Neural crest cell (in vitro differentiated cells): ENCODE results near the gene YKT6. TPM values are rescaled to one million over a fixed set of nuclear protein-coding genes. Genes with fewer than 3 reads are reported as not detected.

Source experiments
- DNase-seq: peaks from one replicate; pipeline ENCODE4 v3.0.0; 2021; ENCODE audit warnings: low read depth, mixed read lengths, low spot score
- H3K27ac Mint-ChIP-seq: one replicate; pipeline ENCODE4 v1.8.0; 2021; ENCODE audit warnings: mild to moderate bottlenecking, mixed read lengths; ENCODE audit not compliant: unreplicated experiment
- H3K27me3 Mint-ChIP-seq: 2 replicates; pipeline ENCODE4 v1.8.0; 2021; ENCODE audit warnings: low read depth, mild to moderate bottlenecking, mixed read lengths
- H3K36me3 Mint-ChIP-seq: 2 replicates; pipeline ENCODE4 v1.8.0; 2021; ENCODE audit warnings: low read depth, mild to moderate bottlenecking, mixed read lengths
- H3K4me1 Mint-ChIP-seq: 2 replicates; pipeline ENCODE4 v1.8.0; 2021; ENCODE audit warnings: mixed read lengths
- H3K4me3 Mint-ChIP-seq: one replicate; pipeline ENCODE4 v1.8.0; 2021; ENCODE audit warnings: mild to moderate bottlenecking, mixed read lengths
- H3K9me3 Mint-ChIP-seq: 2 replicates; pipeline ENCODE4 v1.8.0; 2021; ENCODE audit warnings: mixed read lengths
- CTCF ChIP-seq: fragments of 200-600 bp; sonication (generic); conservative IDR thresholded peaks from 2 replicates; pipeline ENCODE4 v1.5.0; 2021; ENCODE audit warnings: antibody characterized with exemption, mild to moderate bottlenecking
- total RNA-seq: library from RNA; stranded (reverse); gene quantifications from 2 replicates; pipeline ENCODE4 v1.2.1, GENCODE V29; 2021

Gene YKT6
- total RNA-seq, 1 donor from 2014 or later = 97.4 TPM

- Mint-ChIP-seq H3K9me3 (no peaks in the 10 kb centered on the region), H3K27ac (no peak overlapping the region), H3K4me3 (no peak overlapping the region), H3K27me3 (peaks cover 6% of the 10 kb centered on the region), H3K4me1 (peaks cover 30% of the 10 kb centered on the region), H3K36me3 (no peaks in the 10 kb centered on the region)
- no peak for DNase-seq
- no peak for TF ChIP-seq CTCF
Observed at GRCh38 chr7:44219371-44220045, 18.7 kb downstream of the YKT6 start.

- Mint-ChIP-seq H3K27me3 (peaks cover 6% of the 10 kb centered on the region), H3K36me3 (no peaks in the 10 kb centered on the region), H3K4me3 (no peak overlapping the region), H3K27ac (no peak overlapping the region), H3K9me3 (no peaks in the 10 kb centered on the region), H3K4me1 (peaks cover 29% of the 10 kb centered on the region)
- no peak for TF ChIP-seq CTCF
- DNase-seq = no peak
Observed at GRCh38 chr7:44220046-44220357, 19.2 kb downstream of the YKT6 start.

- no peaks in the 10 kb centered on the region for H3K36me3 Mint-ChIP-seq
- H3K4me1 Mint-ChIP-seq = peaks cover 29% of the 10 kb centered on the region
- H3K27ac Mint-ChIP-seq = no peak overlapping the region
- H3K9me3 Mint-ChIP-seq = no peaks in the 10 kb centered on the region
- H3K4me3 Mint-ChIP-seq = no peak overlapping the region
- TF ChIP-seq CTCF = no peak
- no peak for DNase-seq
- H3K27me3 Mint-ChIP-seq = peaks cover 6% of the 10 kb centered on the region
Observed at GRCh38 chr7:44220358-44221112, 19.8 kb downstream of the YKT6 start.

- no peak for TF ChIP-seq CTCF
- Mint-ChIP-seq H3K9me3 (no peaks in the 10 kb centered on the region), H3K27ac (no peak overlapping the region), H3K4me3 (no peak overlapping the region), H3K36me3 (no peaks in the 10 kb centered on the region), H3K4me1 (peaks cover 28% of the 10 kb centered on the region), H3K27me3 (peaks cover 6% of the 10 kb centered on the region)
- peak; percentile 28 for DNase-seq
Observed at GRCh38 chr7:44221231-44221791, 20.5 kb downstream of the YKT6 start.

GRCh38 chr7:44222074-44222473 lies 21.3 kb downstream of the YKT6 start:
- Mint-ChIP-seq H3K4me1 (peaks cover 21% of the 10 kb centered on the region), H3K27ac (no peak overlapping the region), H3K9me3 (no peaks in the 10 kb centered on the region), H3K4me3 (no peak overlapping the region), H3K36me3 (no peaks in the 10 kb centered on the region), H3K27me3 (peaks cover 6% of the 10 kb centered on the region)
- no peak for TF ChIP-seq CTCF
- no peak for DNase-seq
